ENCODE measurements around the gene DBR1.

DBR1 gene

DNA sequence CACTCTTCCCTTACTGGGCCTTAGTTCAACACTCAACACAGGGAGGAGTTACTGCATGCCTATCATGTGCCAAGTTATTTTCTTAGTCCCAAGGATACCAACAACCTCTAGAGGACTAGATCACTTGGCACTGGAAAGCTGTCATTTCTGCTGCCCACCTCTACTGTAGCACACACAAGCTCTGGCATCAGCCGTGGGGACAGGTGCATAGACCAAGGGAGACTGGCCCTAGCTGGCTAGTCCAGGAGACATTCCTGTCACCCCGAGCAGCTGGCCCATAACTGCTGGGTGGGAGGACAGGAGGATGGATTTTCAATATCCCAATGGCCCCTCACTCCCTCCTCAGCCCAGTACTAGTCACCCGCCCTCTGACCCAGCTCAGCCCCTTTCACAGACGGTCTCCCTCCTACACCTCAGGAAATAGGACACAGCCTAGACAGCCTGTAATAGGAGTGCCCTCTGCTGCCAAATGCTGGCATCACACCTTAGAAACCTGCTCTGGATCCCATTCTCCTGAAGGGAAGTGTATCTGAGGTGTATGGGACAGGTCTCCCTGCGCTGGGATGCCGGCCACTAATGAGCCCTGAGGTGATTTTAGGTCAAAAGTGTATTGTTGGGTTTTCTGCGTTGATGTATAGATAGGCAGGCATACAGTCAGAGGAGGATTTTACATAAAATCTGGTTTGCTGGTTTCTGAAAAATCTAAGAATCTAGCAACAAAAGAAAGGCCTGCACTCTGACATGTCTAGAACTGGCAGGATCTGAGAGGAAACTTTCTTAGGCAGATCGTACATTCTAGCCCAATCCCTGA is 55.9 kb downstream of the DBR1 start:
- DNase-seq: no peak

GRCh38 chr3:138114988-138115971 is 59.4 kb downstream of the DBR1 start, which contains the start of gene DZIP1L:
Gene DZIP1L, minus strand, starts transcription at chr3:138115608. Its CDS starts 11,637 bp downstream, at chr3:138103971.
- DNase-seq: no peak

DNA sequence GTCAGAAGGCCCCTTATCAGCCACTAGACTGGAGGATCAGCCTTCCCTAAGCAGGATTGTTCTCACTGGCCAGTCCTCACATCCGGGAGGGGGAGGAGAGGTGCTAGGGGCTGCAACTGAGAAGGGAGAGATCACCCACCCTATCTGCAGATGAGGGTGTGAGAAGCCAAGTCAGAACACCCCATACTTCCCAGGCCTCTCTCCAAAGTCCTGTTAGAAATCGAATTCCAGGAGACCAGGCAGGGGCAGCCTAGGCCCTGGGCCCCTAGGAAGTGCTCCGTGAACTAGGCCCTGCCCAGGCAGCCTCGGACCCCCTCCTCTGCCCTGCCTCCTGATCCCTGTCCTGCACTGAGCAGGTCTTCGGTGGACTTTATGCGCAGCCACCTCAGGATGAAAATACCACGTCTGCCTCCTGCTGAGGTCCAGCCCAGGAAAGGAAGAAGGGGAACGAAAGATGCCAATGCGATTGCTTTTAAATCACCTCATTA is 60.2 kb downstream of the DBR1 start:
- DNase-seq: no peak

DNA sequence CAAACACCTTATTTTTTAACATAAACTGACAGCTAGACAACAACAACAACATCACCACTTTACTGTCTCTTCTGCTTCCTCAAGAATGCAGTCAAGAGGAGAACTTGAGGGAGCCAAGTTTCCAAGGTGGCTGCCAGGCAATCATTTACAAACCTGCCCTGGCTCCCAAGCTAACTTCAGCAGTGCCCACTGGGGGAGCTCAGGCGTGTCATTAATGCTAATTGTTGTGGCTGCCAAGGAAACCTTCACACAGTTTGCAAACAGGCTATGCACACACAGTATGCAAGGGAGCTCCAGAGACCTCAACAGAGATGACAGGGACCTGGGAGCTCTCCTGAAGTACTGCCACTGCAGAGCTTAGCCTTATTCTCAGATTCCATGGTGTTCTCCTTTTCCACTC is 61.4 kb downstream of the DBR1 start:
- DNase-seq: no peak

- DNase-seq: no peak
Measured at GRCh38 chr3:138112362-138112761, 62.4 kb downstream of the DBR1 start.
